Dermis blood vessel endothelial cell (primary cell): ENCODE results near the gene NUBPL. TPM values are rescaled to one million over a fixed set of nuclear protein-coding genes. Genes with fewer than 3 reads are reported as not detected.
"Not testable (repeated sequence)": the region's sequence is repeated elsewhere in the genome, so short reads cannot be mapped to it uniquely, and the experiment has no call there.

Experiments used
- DNase-seq: peaks from one replicate; pipeline ENCODE4 v3.0.0; 2010
- total RNA-seq: library from RNA; depleted of rRNA; stranded (reverse); fragments of >200 nt; gene quantifications from 2 replicates; pipeline ENCODE4 v1.2.3, GENCODE V29; 2014

The NUBPL gene
- total RNA-seq, 1 donor from 2014 or later = 4.1 TPM

DNA sequence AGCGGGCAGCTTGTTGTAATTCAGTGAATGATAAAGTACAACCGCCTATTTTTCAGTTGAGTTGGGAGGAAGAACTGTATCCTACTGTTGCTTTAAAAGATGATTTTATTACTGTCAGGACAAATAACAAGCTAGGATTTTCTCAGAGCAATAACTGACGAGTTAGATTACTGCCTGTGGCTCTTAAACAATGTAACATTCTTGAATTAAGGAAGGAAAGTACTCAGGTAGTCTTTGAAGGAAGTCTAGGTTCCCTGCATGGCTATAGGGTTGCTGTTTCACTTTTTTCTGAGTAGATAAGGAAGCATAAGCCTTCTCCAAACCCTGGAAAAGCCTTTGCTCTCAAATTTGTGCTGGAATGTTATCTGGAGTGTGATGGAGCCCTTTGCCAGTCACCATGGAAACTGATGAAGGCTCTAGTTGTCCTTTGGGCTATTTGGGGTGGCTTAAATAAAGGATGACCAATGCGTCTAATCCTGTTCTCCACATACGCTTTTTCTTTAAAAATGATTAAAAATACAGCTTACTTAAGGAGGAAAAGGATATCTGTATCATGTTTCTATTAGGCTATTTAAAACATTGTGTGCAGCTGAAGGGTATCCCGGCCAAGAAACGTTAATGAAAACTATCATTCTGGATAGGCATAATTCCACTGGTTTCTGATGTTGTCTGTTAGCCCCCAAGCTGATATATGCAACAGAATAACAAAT is 17.7 kb downstream of the NUBPL start:
- DNase-seq = no peak

DNA sequence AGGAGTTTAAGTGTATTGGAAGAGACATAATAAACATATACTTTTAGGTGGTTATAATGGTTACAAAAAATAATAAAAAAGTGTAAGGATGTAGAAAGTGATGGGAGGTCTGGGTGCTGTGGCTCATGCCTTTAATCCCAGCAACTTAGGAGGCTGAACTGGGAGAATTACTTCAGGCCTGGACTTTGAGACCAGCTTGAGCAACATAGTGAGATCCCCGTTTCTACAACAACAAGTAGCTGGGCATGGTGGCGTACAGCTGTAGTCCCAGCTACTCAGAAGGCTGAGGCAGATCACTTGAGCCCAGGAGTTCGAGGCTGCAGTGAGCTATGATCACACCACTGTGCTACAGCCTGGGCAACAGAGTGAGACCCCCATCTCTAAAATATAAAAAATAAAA is 19.0 kb downstream of the NUBPL start:
- DNase-seq = no peak

DNA sequence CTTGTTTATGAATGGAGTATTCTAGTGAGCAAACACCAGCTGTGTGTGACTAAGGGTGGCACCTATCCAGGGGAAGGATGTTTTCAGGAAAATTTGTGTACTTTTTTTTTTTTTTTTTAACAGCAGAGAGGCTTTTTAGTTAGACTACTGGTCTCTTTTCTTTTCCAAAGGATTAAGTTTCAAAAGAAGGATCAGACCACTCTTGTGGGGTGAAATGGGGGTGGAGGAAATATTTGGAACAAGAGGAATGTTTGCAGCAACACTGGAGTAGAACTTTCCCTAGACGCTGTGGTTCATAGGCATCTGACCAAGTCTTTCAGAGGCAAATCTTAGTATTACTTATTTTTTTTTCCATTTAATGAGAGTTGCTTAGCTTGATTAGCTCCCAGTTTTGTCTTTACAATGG is 21.1 kb downstream of the NUBPL start:
- DNase-seq = no peak

DNA sequence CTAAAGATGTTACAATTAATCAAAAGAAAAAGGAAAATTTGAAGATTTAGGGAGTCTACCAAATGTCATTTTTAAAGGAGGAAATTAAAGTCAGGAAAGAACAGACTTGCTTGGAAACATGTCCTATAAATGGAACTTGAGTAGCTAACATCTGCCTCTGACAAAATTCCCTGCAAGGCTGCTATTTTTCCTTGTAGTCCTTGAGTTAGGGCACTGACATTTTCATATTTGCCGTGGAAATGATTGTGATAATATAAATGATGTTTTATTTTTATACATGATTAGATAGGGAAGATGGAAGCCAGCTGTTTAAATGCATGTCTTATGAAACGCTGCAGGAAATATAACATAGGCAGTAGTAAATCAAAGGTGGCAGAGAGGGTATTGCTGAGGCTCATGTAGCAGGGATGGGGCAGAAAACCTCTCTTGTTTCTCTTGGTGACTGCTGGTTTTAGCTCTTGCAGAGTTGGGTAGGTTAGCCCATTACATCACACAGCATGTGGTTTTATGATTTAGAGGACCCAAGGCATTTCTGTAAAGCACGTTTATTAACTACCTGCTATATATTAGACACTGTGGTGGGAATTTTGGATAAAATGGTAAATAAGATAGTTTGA is 21.7 kb downstream of the NUBPL start:
- no peak for DNase-seq

DNA sequence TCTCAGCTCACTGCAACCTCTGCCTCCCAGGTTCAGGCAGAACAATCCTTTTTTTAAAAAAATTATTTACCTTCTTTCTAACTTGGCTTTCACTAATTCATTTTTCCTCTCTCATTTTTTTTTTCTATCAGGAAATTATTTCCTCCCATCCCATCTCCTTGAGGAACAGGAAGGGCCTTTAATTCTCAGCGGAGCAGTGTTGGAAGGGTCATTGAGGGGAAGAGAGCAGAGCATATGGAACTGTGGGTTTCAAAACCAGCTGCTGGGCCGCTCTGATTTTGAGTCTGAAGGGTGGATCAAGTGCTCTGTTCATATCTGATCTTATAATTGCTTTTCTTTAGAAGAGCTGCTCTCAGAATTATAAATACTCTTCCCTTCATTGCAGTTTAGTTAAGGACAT is 29.0 kb downstream of the NUBPL start:
- no peak for DNase-seq

DNA sequence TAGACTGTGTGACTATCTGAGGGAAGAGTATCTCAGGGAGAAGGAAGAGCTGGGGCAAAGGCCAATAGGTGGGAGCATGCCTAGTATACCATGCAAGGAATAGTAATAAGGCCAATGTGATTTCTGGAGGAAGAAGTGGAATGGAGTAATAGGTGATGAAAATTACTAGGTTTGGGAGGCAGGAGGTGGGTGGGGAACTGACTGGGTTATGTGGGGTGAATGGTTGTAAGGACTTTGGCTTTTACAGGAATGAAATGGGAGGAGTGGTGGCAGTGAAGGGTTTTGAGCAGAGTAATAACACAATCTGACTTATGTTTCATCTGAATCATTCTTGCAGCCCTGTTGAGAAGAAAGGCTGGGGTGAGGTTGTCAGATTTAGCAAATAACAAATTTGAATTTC is 30.9 kb downstream of the NUBPL start:
- no peak for DNase-seq

DNA sequence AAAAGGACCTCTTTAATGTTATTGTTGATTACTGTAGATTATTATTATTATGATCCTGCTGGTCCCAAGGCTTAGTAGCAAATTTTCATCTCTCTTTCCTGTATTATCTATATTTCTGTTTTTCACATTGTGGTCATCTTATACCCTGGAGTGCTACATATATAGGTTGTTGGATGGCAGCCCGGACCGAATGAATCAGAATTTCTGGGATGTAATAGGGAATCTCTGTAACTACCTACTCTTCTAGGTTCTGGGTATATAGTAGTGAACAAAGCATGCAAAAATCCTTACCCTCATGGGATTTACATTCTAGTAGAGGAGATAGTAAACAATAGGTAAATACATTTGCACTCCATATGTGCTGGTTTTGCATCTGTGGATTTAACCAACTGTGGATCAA is 31.4 kb downstream of the NUBPL start:
- no peak for DNase-seq

DNA sequence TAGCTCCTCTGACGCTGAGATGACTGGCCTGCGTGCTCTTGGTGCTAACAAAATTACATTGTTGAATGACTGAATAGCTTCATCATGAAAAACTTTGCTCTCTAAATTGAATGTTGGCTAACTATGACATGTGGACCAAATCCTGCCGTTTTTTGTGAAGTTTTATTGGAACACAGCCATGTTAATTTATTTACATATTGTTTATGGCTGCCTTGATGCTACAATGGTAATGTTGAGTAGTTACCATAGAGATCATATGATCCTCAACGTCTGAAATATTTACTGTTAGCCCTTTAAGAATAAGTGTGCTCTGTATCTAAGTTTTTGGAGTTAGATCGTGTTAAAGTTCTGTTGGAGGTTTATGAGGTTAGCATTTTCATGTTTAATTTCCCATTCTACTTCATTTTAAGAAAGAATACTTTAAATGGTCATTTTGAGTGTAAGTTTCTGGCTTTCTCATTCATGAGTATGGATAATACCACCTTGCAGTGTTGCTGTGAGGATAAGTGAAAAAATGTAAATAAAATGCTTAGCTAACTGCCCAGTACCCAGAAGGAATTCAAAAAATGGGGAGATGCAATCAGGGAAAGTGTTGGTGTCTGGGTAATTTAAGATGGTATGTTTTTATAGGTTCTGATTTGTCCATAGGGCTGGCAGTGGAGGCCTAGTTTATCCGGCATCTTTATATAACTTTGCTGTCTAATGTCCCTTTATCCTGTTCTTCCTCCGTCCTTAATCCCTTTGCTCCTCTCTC is 35.3 kb downstream of the NUBPL start:
- DNase-seq = no peak

DNA sequence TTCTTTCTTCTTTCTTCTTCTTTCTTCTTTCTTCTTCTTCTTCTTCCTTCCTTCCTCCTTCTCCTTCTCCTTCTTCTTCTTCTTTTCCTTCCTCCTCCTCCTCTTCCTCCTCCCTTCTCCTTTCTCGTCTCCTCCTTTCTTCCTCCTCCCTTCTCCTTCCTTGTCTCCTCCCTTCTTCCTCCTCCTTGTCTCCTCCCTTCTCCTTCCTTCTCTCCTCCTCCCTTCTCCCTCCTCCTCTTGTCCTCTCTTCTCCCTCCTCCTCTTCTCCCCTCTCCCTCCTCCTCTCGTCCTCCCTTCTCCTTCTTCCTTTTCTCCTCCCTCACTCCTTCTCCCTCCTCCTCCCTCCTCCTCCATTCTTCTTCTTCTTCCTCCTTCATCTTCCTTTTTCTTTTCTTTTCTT is 44.5 kb downstream of the NUBPL start:
- DNase-seq = no peak

DNA sequence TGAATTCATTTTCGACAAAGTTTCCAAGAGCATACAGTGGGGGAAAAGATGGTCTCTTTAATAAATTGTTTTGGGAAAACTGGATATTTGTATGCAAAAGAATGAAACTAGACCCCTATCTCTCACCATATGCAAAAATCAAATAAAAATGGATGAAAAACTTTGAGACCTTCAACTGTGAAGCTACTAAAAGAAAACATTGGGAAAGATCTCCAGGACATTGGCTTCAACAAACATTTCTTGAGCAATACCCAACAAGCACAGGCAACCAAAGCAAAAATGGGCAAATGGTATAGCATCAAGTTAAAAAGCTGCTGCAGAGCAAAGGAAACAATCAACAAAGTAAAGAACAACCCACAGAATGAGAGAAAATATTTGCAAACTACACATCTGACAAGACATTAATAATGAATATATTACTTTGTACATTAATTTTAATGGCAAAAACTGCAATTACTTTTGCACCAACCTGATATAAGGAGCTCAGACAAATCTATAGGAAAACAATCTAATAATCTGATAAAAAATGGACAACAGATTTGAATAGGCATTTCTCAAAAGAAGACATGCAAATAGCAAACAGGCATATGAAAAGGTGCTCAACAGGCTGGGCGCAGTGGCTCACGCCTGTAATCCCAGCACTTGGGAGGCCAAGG is 50.7 kb downstream of the NUBPL start:
- no peak for DNase-seq

DNA sequence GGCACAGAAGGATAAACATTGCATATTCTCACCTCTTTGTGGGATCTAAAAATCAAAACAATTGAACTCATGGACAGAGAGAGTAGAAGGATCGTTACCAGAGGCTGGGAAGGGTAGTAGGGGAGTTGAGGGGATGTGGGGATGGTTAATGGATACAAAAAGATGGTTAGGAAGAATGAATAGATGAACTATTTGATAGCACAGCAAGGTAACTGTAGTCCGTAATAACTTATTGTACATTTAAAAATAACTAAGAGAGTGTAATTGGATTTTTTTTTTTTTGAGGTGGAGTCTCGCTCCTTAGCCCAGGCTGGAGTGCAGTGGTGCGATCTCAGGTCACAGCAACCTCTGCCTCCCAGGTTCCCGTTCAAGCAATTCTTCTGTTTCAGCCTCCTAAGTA is 52.0 kb downstream of the NUBPL start:
- no peak for DNase-seq

DNA sequence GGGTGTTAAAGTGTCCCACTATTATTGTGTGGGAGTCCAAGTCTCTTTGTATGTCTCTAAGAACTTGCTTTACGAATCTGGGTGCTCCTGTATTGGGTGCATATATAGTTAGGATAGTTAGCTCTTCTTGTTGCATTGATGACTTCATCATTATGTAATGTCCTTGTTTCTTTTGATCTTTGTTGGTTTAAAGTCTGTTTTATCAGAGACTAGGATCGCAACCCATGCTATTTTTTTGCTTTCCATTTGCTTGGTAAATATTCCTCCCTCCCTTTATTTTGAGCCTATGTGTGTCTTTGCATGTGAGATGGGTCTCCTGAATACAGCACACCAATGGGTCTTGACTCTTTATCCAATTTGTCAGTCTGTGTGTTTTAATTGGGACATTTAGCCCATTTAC is 57.7 kb downstream of the NUBPL start:
- DNase-seq = not testable (repeated sequence)

DNA sequence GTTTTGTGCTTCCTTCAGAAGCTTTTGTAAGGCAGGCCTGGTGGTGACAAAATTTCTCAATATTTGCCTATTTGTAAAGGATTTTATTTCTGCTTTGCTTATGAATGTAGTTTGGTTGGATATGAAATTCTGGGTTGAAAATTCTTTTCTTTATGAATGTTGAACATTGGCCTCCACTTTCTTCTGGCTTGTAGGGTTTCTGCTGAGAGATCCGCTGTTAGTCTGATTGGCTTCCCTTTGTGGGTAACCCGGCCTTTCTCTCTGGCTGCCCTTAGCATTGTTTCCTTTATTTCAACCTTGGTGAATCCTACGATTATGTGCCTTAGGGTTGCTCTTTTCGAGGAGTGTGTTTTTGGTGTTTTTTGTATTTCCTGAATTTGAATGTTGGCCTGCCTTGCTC is 58.2 kb downstream of the NUBPL start:
- DNase-seq = no peak

DNA sequence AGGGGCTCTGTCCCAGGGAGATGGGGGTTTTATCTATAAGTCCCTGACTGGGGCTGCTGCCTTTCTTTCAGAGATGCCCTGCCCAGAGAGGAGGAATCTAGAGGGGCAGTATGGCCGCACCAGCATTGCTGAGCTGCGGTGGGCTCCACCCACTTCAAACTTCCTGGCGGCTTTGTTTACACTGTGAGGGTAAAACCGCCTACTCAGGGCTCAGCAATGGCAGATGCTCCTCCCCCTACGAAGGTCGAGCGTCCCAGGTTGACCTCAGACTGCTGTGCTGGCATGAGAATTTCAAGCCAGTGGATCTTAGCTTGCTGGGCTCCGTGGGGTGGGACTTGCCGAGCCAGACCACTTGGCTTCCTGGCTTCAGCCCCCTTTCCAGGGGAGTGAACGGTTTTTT is 59.7 kb downstream of the NUBPL start:
- not testable (repeated sequence) for DNase-seq

DNA sequence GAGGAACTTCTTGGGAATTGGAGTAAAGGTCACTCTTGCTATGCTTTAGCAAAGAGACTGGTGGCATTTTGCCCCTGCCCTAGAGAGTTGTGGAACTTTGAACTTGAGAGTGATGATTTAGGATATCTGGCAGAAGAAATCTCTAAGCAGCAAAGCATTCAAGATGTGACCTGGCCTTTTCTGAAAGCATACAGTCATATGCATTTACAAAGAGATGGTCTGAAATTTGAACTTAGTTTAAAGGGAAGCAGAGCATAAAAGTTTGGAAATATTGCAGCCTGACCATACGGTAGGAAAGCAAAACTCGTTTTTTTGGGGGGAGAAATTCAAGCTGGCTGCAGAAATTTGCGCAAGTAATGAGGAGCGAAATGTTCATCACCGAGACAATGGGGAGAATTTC is 60.9 kb downstream of the NUBPL start:
- no peak for DNase-seq

DNA sequence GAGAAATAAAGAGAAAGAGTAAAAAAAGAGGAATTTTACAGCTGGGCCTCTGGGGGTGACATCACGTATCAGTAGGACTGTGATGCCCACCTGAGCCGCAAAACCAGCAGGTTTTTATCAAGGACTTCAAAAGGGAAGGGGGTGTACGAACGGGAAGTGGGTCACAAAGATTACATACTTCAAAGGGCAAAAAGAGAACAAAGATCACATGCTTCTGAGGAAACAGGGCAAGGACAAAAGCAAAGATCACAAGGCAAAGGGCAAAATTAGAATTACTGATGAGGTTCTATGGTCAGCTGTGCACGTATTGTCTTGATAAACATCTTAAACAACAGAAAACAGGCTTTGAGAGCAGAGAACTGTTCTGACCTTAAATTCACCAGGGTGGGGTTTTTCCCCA is 91.7 kb downstream of the NUBPL start:
- not testable (repeated sequence) for DNase-seq

DNA sequence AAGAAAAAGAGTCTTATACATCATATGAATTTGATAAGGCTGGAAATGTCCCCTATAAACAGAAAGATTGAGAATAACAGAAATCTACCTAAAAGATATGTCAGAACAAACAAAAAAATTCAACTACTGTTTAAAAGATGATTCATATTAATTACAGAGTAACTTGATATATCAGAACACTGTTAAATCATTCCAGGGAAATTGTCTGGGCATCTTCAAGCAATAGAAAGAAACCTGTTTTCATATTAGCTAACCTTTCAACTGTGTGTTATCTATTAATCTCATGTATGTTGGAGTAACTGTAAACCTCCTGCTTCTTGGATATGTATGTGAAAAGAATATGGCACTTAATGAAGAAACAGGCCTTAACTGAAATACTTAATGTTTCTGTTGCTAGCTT is 96.7 kb downstream of the NUBPL start:
- no peak for DNase-seq

DNA sequence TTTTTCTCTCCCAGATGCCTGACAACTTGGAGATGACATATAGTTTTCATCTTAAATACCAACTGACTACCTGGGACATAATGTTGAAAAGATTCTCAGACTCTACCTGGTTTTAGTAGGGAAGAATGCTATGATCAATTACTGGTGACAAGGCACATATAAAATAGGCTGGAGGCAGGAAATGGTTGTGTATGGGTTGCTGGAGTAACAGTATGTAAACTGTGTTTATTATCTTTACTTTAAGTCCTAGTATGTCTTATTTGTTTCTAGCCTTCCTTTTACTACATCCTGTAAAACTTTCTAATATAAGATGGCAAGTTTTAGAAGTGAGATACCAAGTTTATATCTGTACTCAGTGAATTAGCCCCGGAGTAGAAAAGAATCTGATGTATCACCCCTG is 98.1 kb downstream of the NUBPL start:
- DNase-seq = no peak

DNA sequence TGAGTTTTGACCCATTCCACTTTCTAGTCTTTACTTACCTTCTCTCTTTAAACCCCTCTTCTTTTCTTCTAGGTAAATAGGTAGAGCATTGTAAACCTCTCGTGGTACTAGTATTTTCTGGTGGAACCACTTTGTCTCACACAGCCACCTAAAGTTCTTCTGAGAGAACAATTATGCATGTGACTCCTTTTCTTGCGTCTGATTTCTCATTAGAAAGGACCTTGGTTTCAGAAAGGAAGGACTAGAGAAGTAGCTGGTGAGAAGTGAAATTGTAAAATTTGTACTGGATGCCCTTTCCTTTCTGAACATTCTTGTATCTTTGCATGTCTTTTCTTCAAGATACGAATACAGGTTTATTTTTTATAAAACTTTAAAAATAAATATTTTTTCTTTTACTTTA is 99.0 kb downstream of the NUBPL start:
- no peak for DNase-seq

DNA sequence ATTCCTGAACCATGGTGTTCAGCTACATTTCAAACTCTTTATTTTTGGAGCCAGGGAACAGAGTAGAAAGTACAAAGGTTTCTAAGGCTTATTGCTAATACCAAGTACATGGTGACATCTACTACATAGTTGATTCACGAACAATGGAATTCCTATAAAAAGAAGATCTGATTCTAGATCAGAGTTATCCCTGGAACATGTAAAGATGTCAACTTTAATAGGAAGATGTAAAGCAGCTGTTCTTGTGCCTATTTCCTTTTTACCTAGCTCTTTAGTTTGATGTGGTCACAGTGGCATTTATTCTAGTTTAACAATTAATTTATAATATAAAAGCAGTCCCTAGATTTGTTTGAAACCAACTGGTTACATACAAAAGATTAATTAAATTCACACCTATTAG is 99.5 kb downstream of the NUBPL start:
- no peak for DNase-seq

DNA sequence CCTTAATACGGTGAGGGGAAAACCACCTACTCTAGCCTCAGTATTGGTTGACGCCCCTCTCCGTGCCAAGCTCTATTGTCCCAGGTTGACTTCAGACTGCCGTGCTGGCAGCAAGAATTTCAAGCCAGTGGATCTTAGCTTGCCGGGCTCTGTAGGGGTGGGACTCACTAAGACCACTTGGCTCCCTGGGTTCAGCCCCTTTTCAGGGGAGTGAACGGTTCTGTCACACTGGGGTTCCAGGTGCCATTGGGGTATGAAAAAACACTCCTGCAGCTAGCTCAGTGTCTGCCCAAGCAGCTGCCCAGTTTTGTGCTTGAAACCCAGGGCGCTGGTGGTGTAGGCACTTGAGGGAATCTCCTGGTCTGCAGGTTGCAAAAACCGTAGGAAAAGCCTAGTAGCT is 107.1 kb downstream of the NUBPL start:
- no peak for DNase-seq

DNA sequence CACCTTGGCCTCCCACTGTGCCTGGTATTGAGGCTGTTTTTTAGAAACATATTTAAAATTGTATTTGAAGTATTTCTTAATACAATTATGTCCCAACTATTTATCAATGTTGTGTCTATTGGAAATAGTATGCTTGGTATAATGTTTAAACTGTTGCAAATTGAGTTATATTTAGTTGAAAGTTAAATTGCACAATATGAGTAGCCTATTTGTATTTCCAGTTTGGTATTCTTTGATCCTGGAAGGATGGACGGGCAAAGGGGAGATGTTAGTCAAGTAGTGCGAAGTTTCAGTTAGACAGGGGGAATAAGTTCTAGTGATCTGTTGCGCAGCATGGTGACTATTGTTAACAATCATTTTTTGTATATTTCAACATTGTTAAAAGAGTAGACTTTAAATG is 111.5 kb downstream of the NUBPL start:
- DNase-seq = no peak

DNA sequence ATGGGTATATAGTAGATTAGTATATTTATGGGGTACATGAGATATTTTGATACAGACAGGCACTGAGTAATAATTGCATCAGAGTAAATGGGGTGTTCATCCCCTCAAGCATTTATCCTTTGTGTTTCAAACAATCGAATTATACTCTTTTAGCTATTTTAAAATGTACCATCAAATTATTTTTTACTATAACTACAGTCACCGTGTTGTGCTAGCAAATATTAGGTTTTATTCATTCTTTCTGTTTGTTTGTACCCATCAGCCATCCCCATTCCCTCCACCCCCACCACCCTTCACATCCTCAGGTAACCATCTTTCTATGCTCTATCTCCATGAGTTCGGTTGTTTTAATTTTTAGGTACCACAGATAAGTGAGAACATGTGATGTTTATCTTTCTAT is 115.8 kb downstream of the NUBPL start:
- DNase-seq = no peak

DNA sequence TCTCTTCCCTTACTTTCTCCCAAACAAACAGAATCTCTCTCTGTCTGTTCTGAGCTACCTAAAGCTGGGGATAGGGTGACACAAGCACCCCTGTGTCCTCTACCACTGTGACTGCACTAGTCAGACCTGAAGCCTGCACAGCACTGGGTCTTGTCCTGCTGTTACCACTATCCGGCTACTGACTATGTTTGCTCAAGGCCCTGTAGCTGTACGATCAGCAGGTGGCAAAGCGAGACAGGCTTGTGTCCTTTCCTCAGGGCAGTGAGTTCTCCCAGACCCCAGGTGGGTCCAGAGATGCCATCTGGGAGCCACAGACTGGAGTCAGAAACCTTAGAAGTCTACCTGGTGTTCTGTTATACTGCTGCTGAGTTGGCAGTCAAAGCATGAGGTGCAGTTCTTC is 116.4 kb downstream of the NUBPL start:
- DNase-seq = no peak
